Fibroblast of pulmonary artery (primary cell): ENCODE measurements around the gene PINLYP.

ENCODE experiments used
- DNase-seq: peaks from one replicate; pipeline ENCODE4 v3.0.0-alpha.2; 2010; ENCODE audit warnings: low read depth
- H3K4me3 ChIP-seq: replicated peaks from 2 replicates; pipeline ENCODE4 v1.5.1; 2011; ENCODE audit warnings: low read depth, mild to moderate bottlenecking, control low read depth, low read length, moderate library complexity
- CTCF ChIP-seq: IDR thresholded peaks from 2 replicates; pipeline ENCODE4 v1.5.1; 2011; ENCODE audit warnings: mild to moderate bottlenecking, control low read depth, low read length, inconsistent platforms; ENCODE audit errors: missing control alignments

The PINLYP gene

GRCh38 chr19:43532962-43533545 is 42.5 kb upstream of the PINLYP start, which contains the start of gene ZNF575:
Gene ZNF575 (plus strand): TSS chr19:43533188. CDS start chr19:43534423, 1,235 bp downstream.
- no peak for TF ChIP-seq CTCF

GRCh38 chr19:43533546-43534304 is 41.9 kb upstream of the PINLYP start:
- no peak for TF ChIP-seq CTCF
- DNase-seq = peak; percentile 100
- H3K4me3 ChIP-seq = peak overlapping the region; percentile 66

More at GRCh38 chr19:43532962-43533545, 42.5 kb upstream of the PINLYP start, which contains the start of gene ZNF575:
- DNase-seq = peak; percentile 96
- peak within 1 kb of the TSS; percentile 66 for H3K4me3 ChIP-seq

- H3K4me3 ChIP-seq = peak overlapping the region; percentile 46
- no peak for TF ChIP-seq CTCF
- no peak for DNase-seq
Measured at GRCh38 chr19:43534305-43534815, 41.2 kb upstream of the PINLYP start.

GRCh38 chr19:43534816-43535761 is 40.5 kb upstream of the PINLYP start:
- peak; percentile 74 for DNase-seq
- no peak overlapping the region for H3K4me3 ChIP-seq
- peak; percentile 74 for TF ChIP-seq CTCF

- no peak for TF ChIP-seq CTCF
- DNase-seq = no peak
- no peak overlapping the region for H3K4me3 ChIP-seq
Measured at GRCh38 chr19:43538922-43539321, 36.7 kb upstream of the PINLYP start.

GRCh38 chr19:43540381-43540780 is 35.2 kb upstream of the PINLYP start:
- TF ChIP-seq CTCF = no peak
- H3K4me3 ChIP-seq = no peak overlapping the region
- DNase-seq = no peak
